ENCODE measurements around the gene TRMO.
A peak's percentile ranks its signal among the peaks of the same experiment; 100 is the strongest.

The TRMO gene

DNA sequence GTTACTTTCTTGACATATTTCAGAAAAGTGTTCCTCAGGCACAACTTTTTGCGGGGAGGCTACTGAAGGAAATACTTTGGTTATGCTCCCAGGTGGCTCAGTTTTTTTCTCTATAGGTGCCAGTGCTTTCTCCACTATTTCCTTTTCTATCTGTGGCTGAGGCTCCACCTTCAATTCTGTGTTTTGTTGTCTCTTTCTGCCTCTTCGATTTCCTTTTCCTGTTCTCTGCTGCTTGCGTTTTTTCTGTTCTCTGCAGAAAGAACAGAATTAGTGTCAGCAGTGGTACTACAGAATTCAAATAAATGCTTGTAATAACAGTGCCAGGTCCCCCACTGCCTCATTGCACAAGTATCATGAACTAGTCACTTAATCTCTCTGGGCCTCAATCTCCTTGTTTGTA lies 8.7 kb upstream of the TRMO start:
- no peak overlapping the region for H3K4me3 ChIP-seq (ENCODE audit: control insufficient read depth, low read depth, low read length)
- TF ChIP-seq, protein P1, sequence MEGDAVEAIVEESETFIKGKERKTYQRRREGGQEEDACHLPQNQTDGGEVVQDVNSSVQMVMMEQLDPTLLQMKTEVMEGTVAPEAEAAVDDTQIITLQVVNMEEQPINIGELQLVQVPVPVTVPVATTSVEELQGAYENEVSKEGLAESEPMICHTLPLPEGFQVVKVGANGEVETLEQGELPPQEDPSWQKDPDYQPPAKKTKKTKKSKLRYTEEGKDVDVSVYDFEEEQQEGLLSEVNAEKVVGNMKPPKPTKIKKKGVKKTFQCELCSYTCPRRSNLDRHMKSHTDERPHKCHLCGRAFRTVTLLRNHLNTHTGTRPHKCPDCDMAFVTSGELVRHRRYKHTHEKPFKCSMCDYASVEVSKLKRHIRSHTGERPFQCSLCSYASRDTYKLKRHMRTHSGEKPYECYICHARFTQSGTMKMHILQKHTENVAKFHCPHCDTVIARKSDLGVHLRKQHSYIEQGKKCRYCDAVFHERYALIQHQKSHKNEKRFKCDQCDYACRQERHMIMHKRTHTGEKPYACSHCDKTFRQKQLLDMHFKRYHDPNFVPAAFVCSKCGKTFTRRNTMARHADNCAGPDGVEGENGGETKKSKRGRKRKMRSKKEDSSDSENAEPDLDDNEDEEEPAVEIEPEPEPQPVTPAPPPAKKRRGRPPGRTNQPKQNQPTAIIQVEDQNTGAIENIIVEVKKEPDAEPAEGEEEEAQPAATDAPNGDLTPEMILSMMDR (conservative IDR thresholded peaks at IDR 0.05; ENCODE audit: control insufficient read depth, insufficient read depth, low read depth, low read length), result no peak
- DNase-seq (ENCODE audit: low read depth), result no peak

DNA sequence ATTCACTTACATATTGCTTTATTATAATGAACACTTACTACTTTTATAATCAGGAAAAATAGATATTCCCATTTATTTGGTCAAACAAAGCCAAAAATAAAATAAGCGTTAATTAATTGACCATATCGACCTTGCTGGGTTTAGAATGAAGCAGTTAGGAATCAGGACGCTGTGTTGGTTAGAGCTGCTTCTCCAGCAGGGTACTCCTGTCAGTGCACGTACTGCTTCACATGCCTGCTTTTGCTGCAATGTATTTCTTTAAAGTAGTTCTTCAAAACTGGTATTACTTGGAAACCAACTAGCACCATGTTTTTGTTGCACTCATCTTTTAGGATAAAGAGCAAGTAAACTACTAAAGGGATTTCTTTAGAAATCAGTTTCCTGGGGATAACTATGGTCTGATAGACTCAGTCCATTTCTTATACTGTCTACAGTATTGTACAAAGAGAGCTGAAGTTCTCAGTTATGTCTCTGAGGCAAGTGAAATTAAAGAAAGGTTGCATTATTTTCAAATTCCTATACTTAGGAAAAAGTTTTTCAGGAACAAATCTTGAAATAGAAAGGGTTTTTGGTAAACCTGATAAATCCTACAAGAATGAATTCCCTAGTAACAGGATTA lies 6.8 kb upstream of the TRMO start:
- TF ChIP-seq, protein P1 (conservative IDR thresholded peaks at IDR 0.05; ENCODE audit: control insufficient read depth, insufficient read depth, low read depth, low read length), result no peak
- no peak overlapping the region for H3K4me3 ChIP-seq (ENCODE audit: control insufficient read depth, low read depth, low read length)
- no peak for DNase-seq (ENCODE audit: low read depth)

DNA sequence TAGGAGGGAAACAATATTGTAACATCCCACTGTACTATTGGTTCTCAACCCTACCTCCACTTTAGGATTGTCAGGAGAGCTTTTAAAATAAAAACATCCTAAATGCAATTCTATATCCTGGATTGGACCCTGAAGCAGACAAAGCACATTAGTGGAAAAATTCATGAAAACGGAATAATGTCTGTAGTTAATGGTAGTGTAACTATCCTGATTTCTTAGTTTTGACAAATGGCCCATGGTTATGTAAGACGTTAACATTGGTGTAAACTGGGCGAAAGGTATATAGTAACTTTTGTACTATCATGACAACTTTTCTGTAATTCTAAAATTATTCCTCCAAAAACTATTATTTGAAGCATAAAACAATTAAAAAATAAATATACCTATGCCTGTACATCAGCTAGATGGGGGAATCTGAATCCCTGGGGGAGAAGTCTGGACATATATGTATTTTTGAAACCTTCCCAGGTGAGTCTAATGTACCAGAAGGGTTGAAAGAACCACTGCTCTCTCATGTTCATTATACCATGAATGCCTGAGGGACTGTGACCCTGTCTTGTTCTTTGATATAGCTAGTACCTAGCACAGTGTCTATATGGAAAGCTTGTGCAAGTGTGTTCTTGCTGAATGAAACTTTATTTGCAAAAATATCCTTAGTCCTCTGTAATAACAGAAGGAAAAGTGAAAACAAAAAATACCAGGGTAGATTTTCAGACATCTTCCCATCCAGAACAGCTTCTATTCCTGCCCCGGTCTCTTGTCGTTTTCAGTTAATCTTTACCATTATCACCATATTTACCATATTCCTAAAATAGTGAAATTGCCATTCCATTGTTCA lies 3.4 kb upstream of the TRMO start:
- H3K4me3 ChIP-seq (ENCODE audit: control insufficient read depth, low read depth, low read length), result no peak overlapping the region
- TF ChIP-seq, protein P1 (conservative IDR thresholded peaks at IDR 0.05; ENCODE audit: control insufficient read depth, insufficient read depth, low read depth, low read length), result no peak
- DNase-seq (ENCODE audit: low read depth), result no peak

DNA sequence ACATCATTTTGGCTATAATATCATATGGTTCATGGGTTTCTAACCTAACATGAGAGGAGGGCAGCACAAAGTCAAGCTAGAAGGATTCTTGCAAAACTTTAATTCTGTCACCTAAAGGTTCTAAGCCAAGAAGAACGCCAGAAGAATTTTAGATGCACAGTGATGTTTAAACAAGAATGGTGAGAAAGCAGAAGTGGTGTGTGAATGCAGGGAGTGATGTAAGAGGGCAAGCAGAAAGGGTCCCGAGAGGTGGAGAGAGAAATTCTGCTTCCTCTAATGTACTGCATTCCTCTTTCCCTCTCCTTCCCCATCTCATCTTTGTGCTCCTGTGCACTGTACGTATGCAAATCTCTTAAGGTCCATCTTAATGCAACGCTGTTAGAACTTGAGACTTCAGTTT lies 2.1 kb upstream of the TRMO start:
- H3K4me3 ChIP-seq (ENCODE audit: control insufficient read depth, low read depth, low read length), result no peak overlapping the region
- TF ChIP-seq, protein P1 (conservative IDR thresholded peaks at IDR 0.05; ENCODE audit: control insufficient read depth, insufficient read depth, low read depth, low read length), result no peak

DNA sequence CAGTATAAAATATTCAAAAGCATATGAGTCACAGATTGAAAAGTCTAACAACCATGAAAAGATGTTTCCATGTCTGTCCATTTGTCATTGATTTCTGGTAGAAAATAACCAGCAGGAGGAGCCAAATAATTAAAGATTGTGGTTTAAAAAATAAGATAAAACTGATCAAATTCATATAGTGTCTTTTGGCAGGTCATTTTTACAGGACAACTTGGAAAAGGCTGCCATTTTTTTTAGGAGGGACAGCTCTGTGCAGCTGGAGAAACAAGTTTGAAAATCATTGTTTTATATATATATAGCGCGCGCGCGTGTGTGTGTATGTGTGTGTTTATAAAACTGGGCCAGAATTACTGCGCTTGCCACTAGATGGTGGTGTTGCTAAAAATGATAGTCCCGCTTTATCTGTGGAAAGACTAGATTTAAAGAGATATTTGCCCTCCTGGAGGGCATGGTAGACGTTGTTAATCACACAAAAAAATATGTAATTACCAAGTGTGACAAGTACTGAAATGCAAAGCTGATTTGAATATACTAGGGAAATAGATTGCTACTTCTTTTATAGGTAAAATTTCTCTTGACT lies 1.3 kb upstream of the TRMO start:
- DNase-seq (ENCODE audit: low read depth), result peak; percentile 79
- TF ChIP-seq, protein P1 (conservative IDR thresholded peaks at IDR 0.05; ENCODE audit: control insufficient read depth, insufficient read depth, low read depth, low read length), result peak; percentile 64
- H3K4me3 ChIP-seq (ENCODE audit: control insufficient read depth, low read depth, low read length), result peak overlapping the region; percentile 37

More for the DNA sequence above, 2.1 kb upstream of the TRMO start:
- DNase-seq (ENCODE audit: low read depth), result no peak

DNA sequence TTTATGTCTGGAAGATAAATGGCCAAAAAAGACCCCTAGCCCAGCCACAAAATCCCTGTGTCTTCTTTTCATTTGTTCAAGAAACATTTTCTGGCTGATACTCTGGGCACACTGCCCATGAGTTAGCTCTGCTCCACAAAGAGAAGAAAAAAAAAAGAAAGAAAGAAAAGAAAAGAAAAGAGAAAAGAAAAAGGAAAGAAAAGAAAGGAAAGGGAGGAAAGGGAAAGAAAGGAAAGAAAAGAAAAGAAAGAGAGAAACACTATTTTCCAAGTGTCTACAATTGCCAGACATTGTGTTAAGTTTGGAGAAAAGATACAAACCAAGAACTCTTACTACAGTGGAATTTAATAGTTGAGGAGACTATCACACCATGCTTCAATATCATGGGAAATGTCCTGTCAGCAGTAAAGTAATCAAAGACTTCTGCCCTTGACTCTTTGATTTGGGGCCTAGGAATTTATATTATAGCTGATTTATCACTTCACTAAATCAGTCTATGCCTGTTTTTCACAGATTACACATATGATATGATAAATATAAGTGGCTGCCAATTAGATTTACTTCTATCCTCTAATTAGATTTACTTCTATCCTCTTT lies 3.0 kb downstream of the TRMO start:
- no peak overlapping the region for H3K4me3 ChIP-seq (ENCODE audit: control insufficient read depth, low read depth, low read length)
- TF ChIP-seq, protein P1 (conservative IDR thresholded peaks at IDR 0.05; ENCODE audit: control insufficient read depth, insufficient read depth, low read depth, low read length), result no peak
- no peak for DNase-seq (ENCODE audit: low read depth)
